Esophagus muscularis mucosa (tissue), 4 donors: ENCODE results near the gene PRDM15. TPM values are rescaled to one million over a fixed set of nuclear protein-coding genes. Genes with fewer than 3 reads are reported as not detected.

Experiments
- DNase-seq: peaks from one replicate; pipeline ENCODE4 v3.0.0-alpha.2; 2017; ENCODE audit errors: extremely low spot score
- H3K27ac ChIP-seq, 4 donors: fragments of 200-600 bp; sonication (generic); replicated peaks in 1 of 4; 1 replicate in 3 of 4; 2 replicates in 1 of 4; pipeline ENCODE4 v1.5.1; 2016 to 2019; ENCODE audit warnings: mild to moderate bottlenecking in 1 of 4
- H3K27me3 ChIP-seq, 4 donors: fragments of 200-600 bp; sonication (generic); one replicate each; pipeline versions ENCODE4 v1.5.1 to v1.6.0; 2016 to 2019
- H3K36me3 ChIP-seq, 4 donors: fragments of 200-600 bp; sonication (generic); one replicate each; pipeline ENCODE4 v1.5.1; 2016 to 2019
- H3K4me1 ChIP-seq, 4 donors: fragments of 200-600 bp; sonication (generic); one replicate each; pipeline ENCODE4 v1.5.1; 2016 to 2019
- H3K4me3 ChIP-seq, 4 donors: fragments of 200-600 bp; sonication (generic); 1 replicate in 2 of 4; 2 replicates in 2 of 4; pipeline ENCODE4 v1.5.1; 2016 to 2019; ENCODE audit warnings: mild to moderate bottlenecking in 4 of 4, moderate library complexity in 1 of 4
- H3K9me3 ChIP-seq, 4 donors: fragments of 200-600 bp; sonication (generic); 1 replicate in 3 of 4; 2 replicates in 1 of 4; pipeline ENCODE4 v1.5.1; 2016 to 2019
- CTCF ChIP-seq, 3 experiments: fragments of 200-600 bp in 2 of 3; fragments of 450-650 bp in 1 of 3; sonication (generic) in 2 of 3; IDR thresholded peaks; one replicate each; pipeline ENCODE4 v1.5.1; 2017 to 2019; ENCODE audit warnings: antibody characterized with exemption in 3 of 3, mild to moderate bottlenecking in 2 of 3, moderate library complexity in 1 of 3
- EP300 ChIP-seq: sonication (generic); formaldehyde crosslinking; IDR thresholded peaks from one replicate; pipeline ENCODE4 v1.6.1; 2017; ENCODE audit warnings: antibody characterized with exemption
- POLR2A ChIP-seq: fragments of 450-650 bp; IDR thresholded peaks from one replicate; pipeline ENCODE4 v1.6.1; 2017; ENCODE audit warnings: antibody characterized with exemption, moderate library complexity, mild to moderate bottlenecking, low read depth
- POLR2AphosphoS5 ChIP-seq, 2 donors: sonication (generic); formaldehyde crosslinking; IDR thresholded peaks; one replicate each; pipeline ENCODE4 v1.6.1; 2017; ENCODE audit warnings: antibody characterized with exemption in 2 of 2
- WGBS: methylation state at CpG from one replicate; pipeline ENCODE4 v1.1.5; 2018; 5-methylcytosine and 5-hydroxymethylcytosine counted together
- intact Hi-C: fragments of 100-400 bp; cut with DNase I; formaldehyde crosslinking; loops from one replicate; pipeline ENCODE4 v1.15.1; 2023
- total RNA-seq, 4 donors: library from RNA; depleted of rRNA; stranded (reverse); fragments of >200 nt; gene quantifications; one replicate each; pipeline versions ENCODE4 v1.1.0 to v1.2.1, GENCODE V29; 2016

Gene PRDM15
- total RNA-seq, 4 donors from 2014 or later = 5.0 to 6.3 (median 5.4) TPM

GRCh38 chr21:41850085-41850484 is 29.1 kb downstream of the PRDM15 start:
- intact Hi-C loops = no loop called here
- H3K4me3 ChIP-seq = no peak overlapping the region
- H3K27me3 ChIP-seq = no peaks in the 10 kb centered on the region
- H3K36me3 ChIP-seq = peaks cover 4 to 73% (median 45%) of the 10 kb centered on the region in 4 donors
- DNase-seq = no peak
- no peaks in the 10 kb centered on the region for H3K4me1 ChIP-seq
- WGBS = 97% methylated on average over 7 of the region's 9 CpGs
- TF ChIP-seq CTCF (IDR thresholded peaks at IDR 0.05) (no peak), POLR2AphosphoS5 (IDR thresholded peaks at IDR 0.05) (no peak), EP300 (no peak), POLR2A (no peak)
- no peaks in the 10 kb centered on the region for H3K9me3 ChIP-seq
- no peak overlapping the region for H3K27ac ChIP-seq

GRCh38 chr21:41848958-41849580 is 30.1 kb downstream of the PRDM15 start:
- H3K27ac ChIP-seq = no peak overlapping the region
- no peak for DNase-seq
- intact Hi-C loops = no loop called here
- 92% methylated on average over 15 of the region's 15 CpGs for WGBS
- TF ChIP-seq EP300 = no peak
- no peak overlapping the region for H3K4me3 ChIP-seq
- no peaks in the 10 kb centered on the region for H3K4me1 ChIP-seq
- H3K27me3 ChIP-seq = no peaks in the 10 kb centered on the region
- H3K9me3 ChIP-seq = no peaks in the 10 kb centered on the region
- H3K36me3 ChIP-seq = peaks cover 4 to 63% (median 35%) of the 10 kb centered on the region in 4 donors

GRCh38 chr21:41848533-41848932 is 30.6 kb downstream of the PRDM15 start:
- WGBS = 93% methylated on average over 8 of the region's 8 CpGs
- Histone ChIP-seq H3K27ac (no peak overlapping the region), H3K9me3 (no peaks in the 10 kb centered on the region), H3K36me3 (peaks cover 4 to 59% (median 31%) of the 10 kb centered on the region in 4 donors), H3K27me3 (no peaks in the 10 kb centered on the region), H3K4me3 (no peak overlapping the region), H3K4me1 (no peaks in the 10 kb centered on the region)
- no peak for DNase-seq
- TF ChIP-seq POLR2AphosphoS5 (IDR thresholded peaks at IDR 0.05) = no peak
- TF ChIP-seq POLR2A = no peak
- TF ChIP-seq EP300 = no peak
- TF ChIP-seq CTCF (IDR thresholded peaks at IDR 0.05) = no peak
- intact Hi-C loops = no loop called here

DNA sequence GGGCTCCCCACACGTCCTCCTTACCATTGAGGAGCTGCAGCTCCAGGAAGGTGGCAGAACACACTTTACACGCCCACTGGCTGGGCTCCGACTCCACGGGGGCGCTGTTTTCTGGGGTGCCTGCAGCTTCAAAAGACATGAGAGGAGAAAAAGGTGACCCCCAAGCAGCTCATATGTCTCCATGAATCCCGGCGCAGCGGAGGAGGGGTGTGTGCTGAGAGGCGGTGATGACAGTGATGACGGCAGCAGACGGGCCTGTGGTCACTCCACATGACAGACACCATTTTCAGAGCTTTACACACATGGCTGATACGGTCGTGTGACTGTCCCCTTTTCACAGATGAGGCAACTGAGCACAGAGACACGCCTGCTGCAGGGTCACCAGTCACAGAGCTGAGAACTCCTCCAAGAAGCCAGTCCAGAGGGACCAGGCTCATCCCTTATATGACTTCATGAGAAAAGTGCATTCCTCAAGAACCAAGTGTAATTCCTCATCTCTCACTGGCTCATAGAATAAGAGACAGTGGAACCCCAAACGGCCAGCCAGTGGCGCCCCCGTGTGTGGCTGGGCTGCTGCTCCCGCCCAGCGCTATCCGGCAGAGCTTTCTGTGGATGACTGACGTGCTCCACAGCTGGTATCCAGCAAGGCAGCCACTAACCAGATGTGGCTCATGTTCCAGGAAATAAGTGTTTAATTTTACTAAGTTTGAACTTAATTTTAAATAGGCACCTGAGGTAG is 31.9 kb downstream of the PRDM15 start:
- intact Hi-C loops = no loop called here

More for the DNA sequence above, 31.9 kb downstream of the PRDM15 start:
- no peaks in the 10 kb centered on the region for H3K9me3 ChIP-seq
- no peaks in the 10 kb centered on the region for H3K27me3 ChIP-seq
- peaks cover 4 to 49% (median 22%) of the 10 kb centered on the region in 4 donors for H3K36me3 ChIP-seq
- no peak overlapping the region for H3K4me3 ChIP-seq
- no peaks in the 10 kb centered on the region for H3K4me1 ChIP-seq
- WGBS = 77% methylated on average over 21 of the region's 21 CpGs
- no peak overlapping the region for H3K27ac ChIP-seq
- TF ChIP-seq EP300 (no peak), POLR2A (no peak), POLR2AphosphoS5 (IDR thresholded peaks at IDR 0.05) (no peak), CTCF (IDR thresholded peaks at IDR 0.05) (no peak)
- DNase-seq = no peak
